HG02798 (cell line): ENCODE measurements around the gene OR1D2.
"Not testable (repeated sequence)": the region's sequence is repeated elsewhere in the genome, so short reads cannot be mapped to it uniquely, and the experiment has no call there.

Source experiments
- ATAC-seq: cut with Tn5 transposase; IDR thresholded peaks from one replicate; pipeline ENCODE4 v1.9.1; 2021; ENCODE audit warnings: mild to moderate bottlenecking; ENCODE audit not compliant: unreplicated experiment, poor library complexity

Gene OR1D2

GRCh38 chr17:3104322-3104721, at the start of gene OR1D2:
Gene OR1D2, minus strand, starts transcription at chr17:3104422. Its CDS starts 11,426 bp downstream, at chr17:3092996.
- no peak for ATAC-seq

- not testable (repeated sequence) for ATAC-seq
These were observed 33.3 kb upstream of the OR1D2 start for GRCh38 chr17:3137494-3137893.

- no peak for ATAC-seq
These were observed 23.2 kb upstream of the OR1D2 start, which contains the start of gene OR1G1 for GRCh38 chr17:3127451-3127850. Gene OR1G1, minus strand, starts transcription at chr17:3127551. Its CDS starts 0 bp downstream, at chr17:3127551.

GRCh38 chr17:3073850-3074249, 30.4 kb downstream of the OR1D2 start:
- ATAC-seq = not testable (repeated sequence)

- ATAC-seq = not testable (repeated sequence)
These were observed 39.0 kb downstream of the OR1D2 start for GRCh38 chr17:3065192-3065591.

GRCh38 chr17:3063507-3063906, 40.7 kb downstream of the OR1D2 start, which contains the start of gene OR1D5:
Gene OR1D5, minus strand, starts transcription at chr17:3063607. Its CDS starts 0 bp downstream, at chr17:3063607.
- ATAC-seq = not testable (repeated sequence)

- ATAC-seq = not testable (repeated sequence)
These were observed 41.3 kb downstream of the OR1D2 start for GRCh38 chr17:3062824-3063377.

- not testable (repeated sequence) for ATAC-seq
These were observed 49.4 kb downstream of the OR1D2 start for GRCh38 chr17:3054868-3055267.

GRCh38 chr17:3049705-3050295, 54.4 kb downstream of the OR1D2 start:
- no peak for ATAC-seq

GRCh38 chr17:3048727-3049471, 55.3 kb downstream of the OR1D2 start:
- ATAC-seq = peak; percentile 91

- no peak for ATAC-seq
These were observed 57.5 kb downstream of the OR1D2 start for GRCh38 chr17:3046753-3047152.

- ATAC-seq = no peak
These were observed 60.4 kb downstream of the OR1D2 start for GRCh38 chr17:3043737-3044365.

GRCh38 chr17:3040882-3041281, 63.3 kb downstream of the OR1D2 start:
- ATAC-seq = no peak

- ATAC-seq = no peak
These were observed 64.5 kb downstream of the OR1D2 start for GRCh38 chr17:3039736-3040135.

GRCh38 chr17:3038941-3039340, 65.3 kb downstream of the OR1D2 start:
- ATAC-seq = no peak
